Measurements from ENCODE around the gene TLE3. TPM values are rescaled to one million over a fixed set of nuclear protein-coding genes. Genes with fewer than 3 reads are reported as not detected.

The TLE3 gene
- polyA plus RNA-seq, 1 of the 3 experiments (the other 2 are of a cell fraction) = 14.7 TPM

GRCh38 chr15:70116317-70116716 lies 18.6 kb upstream of the TLE3 start:
- H3K27me3 ChIP-seq (ENCODE audit: insufficient read depth) = no peaks in the 10 kb centered on the region
- H3K9me3 ChIP-seq = no peaks in the 10 kb centered on the region
- no peak overlapping the region for H3K4me3 ChIP-seq (ENCODE audit: low read depth in 2 of 2, low read length in 1 of 2)
- no peak for DNase-seq
- WGBS (ENCODE audit: low lambda C conversion rate) = 67% methylated on average over 3 of the region's 3 CpGs
- no peak for TF ChIP-seq JUND (IDR thresholded peaks at IDR 0.05)
- no peak for TF ChIP-seq TCF12 (IDR thresholded peaks at IDR 0.05)
- no peak for TF ChIP-seq SMC3 (IDR thresholded peaks at IDR 0.05; ENCODE audit: low read depth, low read length)
- no peak for TF ChIP-seq MXI1 (IDR thresholded peaks at IDR 0.05; ENCODE audit: low read depth, low read length)
- TF ChIP-seq EP300 (IDR thresholded peaks at IDR 0.05; ENCODE audit: borderline replicate concordance in 1 of 2, low read depth in 1 of 2, low read length in 1 of 2) = no peak
- no peak for TF ChIP-seq ELF1 (IDR thresholded peaks at IDR 0.05)
- TF ChIP-seq GATA2 (CRISPR knock-in tag; IDR thresholded peaks at IDR 0.05) = no peak
- no peak for TF ChIP-seq YY1 (IDR thresholded peaks at IDR 0.05; ENCODE audit: low read depth)
- TF ChIP-seq PBX3 (IDR thresholded peaks at IDR 0.05) = no peak
- no peak for TF ChIP-seq USF2 (IDR thresholded peaks at IDR 0.05; ENCODE audit: borderline replicate concordance, low read depth, low read length)
- TF ChIP-seq TEAD4 (IDR thresholded peaks at IDR 0.05; ENCODE audit: borderline replicate concordance, insufficient read depth) = no peak
- TF ChIP-seq RXRA (IDR thresholded peaks at IDR 0.05; ENCODE audit: borderline replicate concordance, low read depth) = no peak
- no peaks in the 10 kb centered on the region for H3F3A ChIP-seq (replicated peaks; ENCODE audit: insufficient read depth)
- H3K9ac ChIP-seq = no peak overlapping the region
- no peaks in the 10 kb centered on the region for H4K20me1 ChIP-seq (ENCODE audit: insufficient read depth)
- CTCF ChIA-PET = interaction anchor here (1.9 kb wide), 1 partner anchor 220 kb away, joined by 4 read pairs; no protein-coding TSS in a partner anchor
- H3K27ac ChIP-seq (ENCODE audit: low read depth in 2 of 2, low read length in 1 of 2) = no peak overlapping the region
- no peaks in the 10 kb centered on the region for H3K9me2 ChIP-seq
- peaks cover 5 to 20% of the 10 kb centered on the region in 2 experiments; a peak in 3 of 4 replicates for H3K4me1 ChIP-seq (ENCODE audit: control insufficient read depth in 1 of 2, insufficient read depth in 2 of 2, low read depth in 1 of 2, low read length in 1 of 2)
- no peak overlapping the region for H3K4me2 ChIP-seq
- H2AFZ ChIP-seq (ENCODE audit: low read depth) = no peak overlapping the region
- no peaks in the 10 kb centered on the region for H3K36me3 ChIP-seq (replicated peaks in 1 of 2; ENCODE audit: control insufficient read depth in 1 of 2, insufficient read depth in 2 of 2, low read length in 1 of 2)
- no peaks in the 10 kb centered on the region for H3K79me2 ChIP-seq (ENCODE audit: insufficient read depth)
- POLR2A ChIA-PET = no interaction called here

- H3K79me2 ChIP-seq (ENCODE audit: insufficient read depth) = no peaks in the 10 kb centered on the region
- no peaks in the 10 kb centered on the region for H3K36me3 ChIP-seq (replicated peaks in 1 of 2; ENCODE audit: control insufficient read depth in 1 of 2, insufficient read depth in 2 of 2, low read length in 1 of 2)
- no peaks in the 10 kb centered on the region for H3K9me2 ChIP-seq
- H3K9me3 ChIP-seq = no peaks in the 10 kb centered on the region
- H3K27ac ChIP-seq (ENCODE audit: low read depth in 2 of 2, low read length in 1 of 2) = no peak overlapping the region
- ChIA-PET CTCF (no interaction called here), POLR2A (no interaction called here)
- no peak for TF ChIP-seq FOSL2 (IDR thresholded peaks at IDR 0.05; ENCODE audit: borderline replicate concordance, low read depth)
- TF ChIP-seq TEAD4 (IDR thresholded peaks at IDR 0.05; ENCODE audit: borderline replicate concordance, insufficient read depth) = no peak
- no peak for TF ChIP-seq EP300 (IDR thresholded peaks at IDR 0.05; ENCODE audit: borderline replicate concordance in 1 of 2, low read depth in 1 of 2, low read length in 1 of 2)
- no peak for TF ChIP-seq TCF12 (IDR thresholded peaks at IDR 0.05)
- TF ChIP-seq RCOR1 (IDR thresholded peaks at IDR 0.05; ENCODE audit: low read length) = no peak
- TF ChIP-seq MXI1 (IDR thresholded peaks at IDR 0.05; ENCODE audit: low read depth, low read length) = no peak
- TF ChIP-seq MAX (IDR thresholded peaks at IDR 0.05; ENCODE audit: low read depth) = no peak
- no peak for TF ChIP-seq CHD2 (IDR thresholded peaks at IDR 0.05; ENCODE audit: low read length, partially characterized antibody)
- TF ChIP-seq JUND (IDR thresholded peaks at IDR 0.05) = no peak
- no peak for TF ChIP-seq RFX5 (IDR thresholded peaks at IDR 0.05; ENCODE audit: low read length)
- TF ChIP-seq USF1 (IDR thresholded peaks at IDR 0.05; ENCODE audit: borderline replicate concordance, low read depth) = no peak
- no peak for TF ChIP-seq REST (IDR thresholded peaks at IDR 0.05; ENCODE audit: low read depth, low read length)
- TF ChIP-seq NRF1 (IDR thresholded peaks at IDR 0.05; ENCODE audit: low read depth, low read length) = no peak
- TF ChIP-seq MEF2A (IDR thresholded peaks at IDR 0.05; ENCODE audit: borderline replicate concordance, low read depth) = no peak
- H3K4me1 ChIP-seq (ENCODE audit: control insufficient read depth in 1 of 2, insufficient read depth in 2 of 2, low read depth in 1 of 2, low read length in 1 of 2) = peaks cover 5 to 24% of the 10 kb centered on the region in 2 experiments; a peak in 3 of 4 replicates
- H3K9ac ChIP-seq = no peak overlapping the region
- no peak overlapping the region for H3K4me2 ChIP-seq
- H4K20me1 ChIP-seq (ENCODE audit: insufficient read depth) = no peaks in the 10 kb centered on the region
- WGBS (ENCODE audit: low lambda C conversion rate) = 52% methylated on average over 1 of the region's 3 CpGs
- H3F3A ChIP-seq (replicated peaks; ENCODE audit: insufficient read depth) = no peaks in the 10 kb centered on the region
- H3K4me3 ChIP-seq (ENCODE audit: low read depth in 2 of 2, low read length in 1 of 2) = no peak overlapping the region
- no peak for DNase-seq
- H3K27me3 ChIP-seq (ENCODE audit: insufficient read depth) = no peaks in the 10 kb centered on the region
- H2AFZ ChIP-seq (ENCODE audit: low read depth) = no peak overlapping the region
These were observed 16.5 kb upstream of the TLE3 start for GRCh38 chr15:70114221-70114620.
